Spleen (tissue), 7 donors: ENCODE results near the gene AKR1C1.

Experiments used
- CTCF ChIP-seq, 11 experiments: fragments of 200-600 bp in 7 of 11; fragments of 450-650 bp in 4 of 11; sonication (generic) in 4 of 11; IDR thresholded peaks in 8 of 11; conservative IDR thresholded peaks in 3 of 11; 1 replicate in 7 of 11; 2 replicates in 4 of 11; pipeline versions ENCODE4 v1.4.0 to v1.8.0; 2016 to 2021; ENCODE audit warnings: antibody characterized with exemption in 11 of 11, inconsistent platforms in 4 of 11, mild to moderate bottlenecking in 1 of 11
- POLR2AphosphoS5 ChIP-seq, 3 donors: sonication (generic); formaldehyde crosslinking; IDR thresholded peaks; one replicate each; pipeline ENCODE4 v1.5.1; 2017; ENCODE audit warnings: antibody characterized with exemption in 3 of 3
- donor health status: DM: no; HTN: no; CAD: no; lungs with moderate emphysema.
- donor health status: DM: no; HTN: no; CAD: no.
- donor health status: DM: no; HTN: no; CAD: no.

GRCh38 chr10:5013385-5013784, 50.2 kb downstream of the AKR1C1 start:
- TF ChIP-seq CTCF (IDR thresholded peaks at IDR 0.05 in 8 of 11, conservative IDR thresholded peaks at IDR 0.05 in 3 of 11) (no peak), POLR2AphosphoS5 (IDR thresholded peaks at IDR 0.05) (no peak)
